Measurements from ENCODE around the gene LRRC49.

DNA sequence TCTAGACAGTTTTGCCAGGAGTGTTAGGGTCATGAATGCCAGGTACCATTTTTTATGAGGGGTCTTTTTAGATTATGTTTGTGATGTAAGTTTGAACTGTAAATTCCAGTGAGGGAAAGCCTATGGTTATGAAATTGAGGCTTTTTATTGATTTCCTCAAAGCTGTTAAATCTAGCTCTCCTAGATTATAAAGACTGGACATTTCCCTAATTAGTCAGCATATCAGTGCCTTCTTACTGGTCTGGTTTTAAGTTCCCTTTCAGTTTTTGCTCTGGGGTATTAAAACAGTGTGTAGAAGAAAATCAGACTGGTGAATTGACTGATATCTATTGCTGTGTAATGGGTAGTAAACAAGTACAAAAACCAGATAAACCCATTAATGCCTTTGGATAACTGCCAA, 39.2 kb downstream of the LRRC49 start:
- TF ChIP-seq CTCF (IDR thresholded peaks at IDR 0.05; ENCODE audit: low read depth, low read length): no peak
- no peak for TF ChIP-seq EZH2phosphoT487 (IDR thresholded peaks at IDR 0.05; ENCODE audit: low read depth)
